Gastroesophageal sphincter (tissue), 3 donors: ENCODE measurements around the gene MACC1.

Experiments used
- POLR2A ChIP-seq, 2 donors: fragments of 450-650 bp; IDR thresholded peaks; one replicate each; pipeline ENCODE4 v1.6.1; 2017; ENCODE audit warnings: antibody characterized with exemption in 2 of 2, mild to moderate bottlenecking in 2 of 2, moderate library complexity in 1 of 2
- POLR2AphosphoS5 ChIP-seq: sonication (generic); formaldehyde crosslinking; IDR thresholded peaks from one replicate; pipeline ENCODE4 v1.6.1; 2017; ENCODE audit warnings: antibody characterized with exemption
- TF ChIP-seq, protein P1 (sequence below), 4 experiments: fragments of 200-600 bp in 2 of 4; fragments of 450-650 bp in 2 of 4; sonication (generic) in 1 of 4; IDR thresholded peaks; one replicate each; pipeline ENCODE4 v1.5.1; 2017 to 2019; ENCODE audit warnings: antibody characterized with exemption in 4 of 4, mild to moderate bottlenecking in 2 of 4, moderate library complexity in 2 of 4

DNA sequence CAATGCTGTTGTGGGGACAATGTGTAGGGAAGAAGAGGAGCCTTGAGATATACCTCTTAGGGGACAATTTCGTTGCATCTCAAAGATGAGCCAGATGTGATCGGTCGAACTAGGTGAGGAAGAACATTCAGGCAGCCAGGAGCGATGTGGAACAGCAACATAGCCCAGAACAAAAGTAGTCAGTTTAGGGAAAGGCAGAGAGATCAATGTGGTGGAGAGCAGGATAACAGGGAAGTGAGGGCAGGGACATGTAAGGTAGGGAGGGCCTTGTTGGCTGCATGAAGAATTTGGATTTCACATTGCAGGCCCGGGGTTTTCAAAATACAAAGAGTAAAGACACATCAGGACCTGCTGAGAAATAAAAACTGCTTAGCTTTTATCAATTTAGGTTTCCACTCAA lies 29.1 kb upstream of the MACC1 start:
- TF ChIP-seq POLR2AphosphoS5 = no peak
- TF ChIP-seq, protein P1, sequence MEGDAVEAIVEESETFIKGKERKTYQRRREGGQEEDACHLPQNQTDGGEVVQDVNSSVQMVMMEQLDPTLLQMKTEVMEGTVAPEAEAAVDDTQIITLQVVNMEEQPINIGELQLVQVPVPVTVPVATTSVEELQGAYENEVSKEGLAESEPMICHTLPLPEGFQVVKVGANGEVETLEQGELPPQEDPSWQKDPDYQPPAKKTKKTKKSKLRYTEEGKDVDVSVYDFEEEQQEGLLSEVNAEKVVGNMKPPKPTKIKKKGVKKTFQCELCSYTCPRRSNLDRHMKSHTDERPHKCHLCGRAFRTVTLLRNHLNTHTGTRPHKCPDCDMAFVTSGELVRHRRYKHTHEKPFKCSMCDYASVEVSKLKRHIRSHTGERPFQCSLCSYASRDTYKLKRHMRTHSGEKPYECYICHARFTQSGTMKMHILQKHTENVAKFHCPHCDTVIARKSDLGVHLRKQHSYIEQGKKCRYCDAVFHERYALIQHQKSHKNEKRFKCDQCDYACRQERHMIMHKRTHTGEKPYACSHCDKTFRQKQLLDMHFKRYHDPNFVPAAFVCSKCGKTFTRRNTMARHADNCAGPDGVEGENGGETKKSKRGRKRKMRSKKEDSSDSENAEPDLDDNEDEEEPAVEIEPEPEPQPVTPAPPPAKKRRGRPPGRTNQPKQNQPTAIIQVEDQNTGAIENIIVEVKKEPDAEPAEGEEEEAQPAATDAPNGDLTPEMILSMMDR (IDR thresholded peaks at IDR 0.05) = no peak
- TF ChIP-seq POLR2A (IDR thresholded peaks at IDR 0.05) = no peak
